GM21717 (cell line): ENCODE measurements around the gene GREB1.
"Not testable (repeated sequence)": the region's sequence is repeated elsewhere in the genome, so short reads cannot be mapped to it uniquely, and the experiment has no call there.

Experiments used
- ATAC-seq: cut with Tn5 transposase; IDR thresholded peaks from one replicate; pipeline ENCODE4 v1.9.1; 2021; ENCODE audit warnings: mild to moderate bottlenecking, moderate library complexity; ENCODE audit not compliant: unreplicated experiment

The GREB1 gene

GRCh38 chr2:11658208-11659114 is 124.6 kb downstream of the GREB1 start:
- ATAC-seq = no peak

GRCh38 chr2:11659115-11659475 is 125.2 kb downstream of the GREB1 start:
- no peak for ATAC-seq

GRCh38 chr2:11659851-11660250 is 126.0 kb downstream of the GREB1 start:
- no peak for ATAC-seq

GRCh38 chr2:11660396-11660795 is 126.6 kb downstream of the GREB1 start:
- ATAC-seq = not testable (repeated sequence)

GRCh38 chr2:11661891-11662435 is 128.1 kb downstream of the GREB1 start:
- ATAC-seq = no peak

- no peak for ATAC-seq
Observed at GRCh38 chr2:11662882-11663281, 129.0 kb downstream of the GREB1 start.

GRCh38 chr2:11663427-11663826 is 129.6 kb downstream of the GREB1 start:
- ATAC-seq = no peak

GRCh38 chr2:11665028-11665427 is 131.2 kb downstream of the GREB1 start:
- no peak for ATAC-seq

GRCh38 chr2:11665510-11666362 is 131.9 kb downstream of the GREB1 start:
- ATAC-seq = no peak

GRCh38 chr2:11667194-11667593 is 133.3 kb downstream of the GREB1 start:
- no peak for ATAC-seq

- ATAC-seq = no peak
Observed at GRCh38 chr2:11667866-11668637, 134.2 kb downstream of the GREB1 start.

GRCh38 chr2:11669454-11670291 is 135.8 kb downstream of the GREB1 start, which contains the start of gene NTSR2:
NTSR2 (minus strand) TSS chr2:11670195; CDS start chr2:11670129, 66 bp downstream.
- no peak for ATAC-seq

- no peak for ATAC-seq
Observed at GRCh38 chr2:11672407-11672806, 138.6 kb downstream of the GREB1 start.

GRCh38 chr2:11674983-11675382 is 141.1 kb downstream of the GREB1 start:
- no peak for ATAC-seq

GRCh38 chr2:11675423-11676112 is 141.7 kb downstream of the GREB1 start:
- ATAC-seq = no peak

GRCh38 chr2:11676640-11677039 is 142.8 kb downstream of the GREB1 start:
- no peak for ATAC-seq

GRCh38 chr2:11677136-11678055 is 143.6 kb downstream of the GREB1 start:
- ATAC-seq = no peak

- ATAC-seq = no peak
Observed at GRCh38 chr2:11678306-11678960, 144.6 kb downstream of the GREB1 start.
